Measurements from ENCODE around the gene POLD3.
"Not testable (repeated sequence)": the region's sequence is repeated elsewhere in the genome, so short reads cannot be mapped to it uniquely, and the experiment has no call there.

Gene POLD3

DNA sequence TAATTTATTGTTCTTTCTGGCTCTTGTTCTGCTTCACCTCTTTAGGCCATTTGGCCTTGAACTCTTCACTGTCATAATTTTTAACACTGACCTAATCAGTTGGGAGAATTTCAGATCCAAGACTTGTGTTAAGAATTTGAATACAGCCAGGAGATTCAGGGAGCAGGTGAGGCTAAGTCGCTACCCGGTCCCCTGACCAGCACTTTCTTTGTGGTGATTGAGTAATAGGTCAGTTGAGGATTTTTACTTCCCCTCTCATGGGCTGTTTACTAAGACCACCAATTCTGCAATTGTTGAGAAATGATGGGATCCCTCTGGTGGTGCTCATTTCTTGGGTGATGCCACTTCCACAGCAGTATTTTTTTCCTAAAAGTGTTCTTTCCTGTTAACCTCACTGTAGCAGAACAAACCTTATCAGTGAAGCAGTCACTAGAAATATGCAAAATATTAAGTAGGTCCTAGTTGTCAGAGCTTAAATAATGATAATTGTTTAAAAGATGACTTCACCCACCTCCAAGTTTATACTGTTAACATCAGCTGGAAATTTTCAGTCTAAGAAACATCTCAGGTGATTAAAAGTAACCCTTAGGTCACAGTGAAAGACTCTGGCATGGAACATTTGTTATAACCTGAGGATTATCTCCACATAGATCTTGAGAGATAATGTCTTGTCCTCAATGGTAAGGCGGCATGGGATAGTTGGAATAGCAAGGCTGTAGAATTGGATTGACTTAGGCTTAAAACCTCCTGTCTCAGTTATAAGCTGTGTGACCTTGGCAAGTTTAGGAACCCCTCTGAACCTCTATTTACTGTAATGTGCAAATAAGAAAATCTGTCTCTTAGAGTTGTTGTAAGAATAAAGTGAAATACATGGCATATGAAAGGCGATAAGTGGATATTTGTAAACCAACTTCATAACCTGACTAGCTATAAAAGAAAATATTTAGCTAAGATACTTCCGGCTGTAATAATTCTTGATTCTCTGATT, 41.3 kb downstream of the POLD3 start:
- in situ Hi-C loops (cut with HindIII; ENCODE audit: low sequenced_read_pairs) = no loop called here

DNA sequence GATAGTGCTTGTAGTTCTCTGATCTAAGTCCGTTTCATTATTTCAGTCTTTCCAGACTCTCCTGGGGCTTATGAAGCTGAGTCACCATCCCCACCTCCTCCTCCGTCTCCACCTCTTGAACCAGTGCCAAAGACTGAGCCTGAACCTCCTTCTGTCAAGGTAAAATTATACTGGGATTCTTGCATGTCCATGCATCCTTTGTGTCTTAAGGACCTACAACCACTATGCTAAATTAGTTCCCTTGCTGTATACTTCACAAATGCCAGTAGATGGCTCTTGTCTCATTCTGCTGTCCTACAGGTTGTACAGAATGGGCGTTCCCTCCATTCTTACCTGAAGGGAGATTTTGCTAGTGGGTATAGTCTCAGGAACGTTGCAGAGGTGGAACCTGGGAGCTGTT, 42.2 kb downstream of the POLD3 start:
- in situ Hi-C loops (cut with HindIII; ENCODE audit: low sequenced_read_pairs) = no loop called here

DNA sequence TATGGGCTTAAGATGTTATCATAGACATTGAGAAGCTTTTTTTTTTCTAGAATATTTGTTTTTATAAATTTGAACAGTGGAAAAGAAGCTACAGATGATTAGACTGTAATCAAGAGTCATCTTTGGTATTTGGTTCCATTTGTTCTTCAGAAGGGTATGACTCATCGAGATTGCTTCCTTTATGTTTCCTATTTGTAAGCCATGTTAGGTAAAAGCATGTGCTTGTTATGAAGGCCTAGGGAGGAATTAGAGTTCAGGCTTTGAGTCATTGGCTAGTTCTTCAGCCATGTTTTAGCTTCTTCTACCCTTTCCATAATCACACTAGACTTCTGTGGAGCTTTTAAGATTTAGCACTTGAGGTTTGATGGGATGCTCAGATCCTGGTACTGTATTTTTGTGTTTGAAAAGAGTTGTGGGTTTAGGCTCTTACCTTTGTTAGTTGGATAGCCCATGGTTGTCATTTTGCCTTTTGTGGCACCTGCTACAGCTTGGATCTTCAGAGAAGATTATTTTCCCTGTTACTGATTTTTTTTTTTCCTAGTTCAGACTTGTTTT, 44.3 kb downstream of the POLD3 start:
- in situ Hi-C loops (cut with HindIII; ENCODE audit: low sequenced_read_pairs) = no loop called here

DNA sequence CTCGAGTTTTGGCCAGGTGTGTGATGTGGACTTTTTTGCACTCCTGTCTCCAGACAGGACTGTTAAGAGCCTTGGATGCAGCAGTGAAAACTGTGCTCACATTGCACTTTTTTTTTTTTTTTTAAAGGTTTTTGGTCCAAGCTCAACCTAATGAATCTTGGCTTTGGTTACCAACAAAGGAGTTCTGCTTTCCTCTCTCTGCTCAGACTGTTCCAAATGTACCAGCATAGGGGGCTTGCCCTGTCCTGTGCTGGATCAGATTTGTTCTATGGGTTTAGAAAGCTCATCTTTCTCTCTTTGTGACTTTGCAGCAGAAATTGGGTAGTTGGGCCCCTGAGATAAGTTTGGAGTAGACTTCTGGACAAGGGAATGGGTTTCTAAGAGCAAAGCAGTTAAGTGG, 45.3 kb downstream of the POLD3 start:
- in situ Hi-C loops (cut with HindIII; ENCODE audit: low sequenced_read_pairs) = no loop called here

DNA sequence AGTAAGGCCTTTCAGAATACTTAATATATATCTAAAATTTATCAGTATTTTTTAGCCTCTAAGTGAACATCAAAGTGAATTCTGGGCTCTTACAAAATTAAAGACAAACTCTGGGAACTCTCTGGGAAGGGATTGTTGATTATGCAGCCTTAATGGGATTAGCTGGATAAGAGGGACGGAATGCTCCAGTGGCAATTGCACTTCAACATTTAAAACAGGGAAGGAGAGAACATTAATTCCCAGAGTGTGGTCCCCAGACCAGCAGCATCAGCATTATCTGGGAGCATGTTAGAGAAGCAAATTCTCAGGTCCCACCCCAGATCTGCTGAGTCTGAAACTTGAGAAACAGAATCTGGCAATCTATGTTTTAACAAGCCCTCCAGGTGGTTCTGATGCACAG, 46.5 kb downstream of the POLD3 start:
- in situ Hi-C loops (cut with HindIII; ENCODE audit: low sequenced_read_pairs) = no loop called here

DNA sequence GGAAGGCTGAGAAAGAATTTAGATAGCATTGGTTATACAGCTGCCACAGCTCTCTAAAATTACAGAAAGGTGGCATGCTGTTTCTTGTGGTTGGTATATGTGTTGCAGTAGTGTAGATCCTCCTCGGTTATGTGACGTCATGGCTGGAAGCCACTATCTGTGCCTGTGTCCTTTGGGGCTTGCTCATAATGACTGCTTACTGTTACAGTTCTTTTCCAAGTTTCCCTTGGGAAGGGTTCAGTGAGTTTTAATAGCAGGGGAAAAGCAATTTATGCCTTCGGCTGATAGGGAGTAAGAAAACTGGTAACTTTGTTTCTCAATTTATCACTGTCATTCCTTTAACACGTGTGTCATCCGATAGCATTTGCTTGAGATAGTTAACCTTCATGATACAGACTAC, 47.2 kb downstream of the POLD3 start:
- in situ Hi-C loops (cut with HindIII; ENCODE audit: low sequenced_read_pairs) = no loop called here

DNA sequence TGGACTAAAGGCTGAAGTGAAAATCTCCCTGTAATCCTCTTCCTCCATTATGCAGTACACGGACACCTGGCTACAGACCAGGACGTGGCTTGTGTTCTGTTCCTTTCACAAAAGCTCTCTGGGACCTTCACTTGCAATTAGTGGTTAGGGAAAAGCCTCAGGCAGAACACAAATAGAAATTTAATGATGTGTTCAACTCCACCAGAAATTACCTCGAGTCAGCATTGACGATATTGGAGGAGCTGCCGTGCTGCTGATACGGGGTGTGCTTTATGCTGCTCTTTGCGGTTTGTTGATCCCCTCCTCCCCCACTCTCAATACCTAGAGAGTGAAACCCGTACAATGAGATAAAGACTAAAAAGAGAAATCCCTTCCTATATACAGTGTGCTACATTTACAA, 48.9 kb downstream of the POLD3 start:
- in situ Hi-C loops (cut with HindIII; ENCODE audit: low sequenced_read_pairs) = no loop called here

DNA sequence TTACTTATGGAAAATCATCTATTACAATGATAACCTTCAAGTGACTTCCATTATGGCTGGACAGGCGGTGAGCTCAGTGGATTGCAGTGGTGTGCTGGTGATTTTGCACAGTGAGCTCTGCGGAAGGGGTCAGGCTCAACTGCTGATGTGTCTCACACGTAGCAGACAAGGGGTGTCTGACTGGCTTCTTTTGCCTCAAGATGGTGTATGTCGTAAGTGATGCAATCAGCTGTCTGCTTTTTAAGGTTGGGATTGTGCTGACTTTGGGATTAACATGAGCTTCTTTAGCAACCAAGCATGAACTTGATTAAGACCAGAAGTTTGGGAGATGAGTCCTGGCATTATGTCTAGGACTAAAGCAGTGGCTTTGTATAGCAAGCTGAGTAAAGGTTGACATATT, 49.5 kb downstream of the POLD3 start:
- in situ Hi-C loops (cut with HindIII; ENCODE audit: low sequenced_read_pairs) = no loop called here

DNA sequence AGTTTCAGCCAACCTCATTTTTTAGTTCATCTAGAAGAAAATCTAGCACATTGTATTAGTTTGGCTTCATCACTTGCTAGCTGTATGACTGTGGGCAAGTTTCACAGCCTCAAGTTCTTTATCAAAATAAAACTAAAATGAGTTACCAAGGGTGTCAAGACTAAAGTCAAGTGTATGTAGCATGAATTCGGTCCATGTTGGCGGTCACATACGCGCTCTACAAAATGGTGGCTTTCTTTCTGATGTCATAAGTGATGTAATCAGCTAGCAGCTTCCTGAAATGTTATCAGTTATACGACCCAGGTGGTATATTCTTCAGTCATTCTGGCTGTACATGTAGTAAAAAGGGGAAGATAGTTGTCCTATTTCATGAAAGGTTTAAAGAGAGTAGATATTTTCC, 50.5 kb downstream of the POLD3 start:
- in situ Hi-C loops (cut with HindIII; ENCODE audit: low sequenced_read_pairs) = no loop called here

DNA sequence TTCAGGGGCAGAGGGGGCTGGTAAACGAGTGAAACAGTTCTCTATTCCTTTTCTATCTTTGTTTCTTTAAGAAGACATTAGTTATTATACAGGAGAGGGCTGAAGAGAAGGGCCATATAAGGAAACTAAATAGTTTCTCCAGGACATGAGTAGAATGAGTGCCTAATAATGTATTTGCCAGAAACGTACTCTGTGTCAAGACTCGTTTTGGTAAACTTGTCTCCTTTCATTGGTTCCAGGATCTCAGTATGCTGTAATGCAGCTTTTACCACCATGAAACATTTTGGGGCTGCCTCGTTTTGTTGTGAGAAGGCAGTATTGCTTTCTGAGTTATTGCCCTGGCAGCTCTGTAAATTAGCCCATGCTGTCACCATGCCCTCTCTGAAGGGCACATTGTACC, 51.7 kb downstream of the POLD3 start:
- in situ Hi-C loops (cut with HindIII; ENCODE audit: low sequenced_read_pairs) = no loop called here

DNA sequence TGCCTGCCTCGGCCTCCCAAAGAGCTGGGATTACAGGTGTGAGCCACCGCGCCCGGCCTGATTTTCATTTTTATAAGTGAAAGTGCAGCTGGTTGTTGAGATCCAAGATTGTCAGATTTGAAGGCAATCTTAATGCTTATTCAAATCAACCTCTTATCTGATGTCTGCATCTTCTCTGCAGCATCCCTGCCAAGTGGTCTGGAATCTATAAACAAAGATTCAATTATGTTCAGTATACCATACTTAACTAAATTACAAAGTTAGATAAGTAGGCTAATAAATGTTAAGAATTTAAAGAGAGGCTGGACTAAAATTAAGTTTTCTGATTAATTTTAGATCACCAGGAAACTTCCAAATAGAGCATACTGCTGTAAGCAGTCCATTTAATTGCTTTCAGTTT, 53.8 kb downstream of the POLD3 start:
- in situ Hi-C loops (cut with HindIII; ENCODE audit: low sequenced_read_pairs) = no loop called here

DNA sequence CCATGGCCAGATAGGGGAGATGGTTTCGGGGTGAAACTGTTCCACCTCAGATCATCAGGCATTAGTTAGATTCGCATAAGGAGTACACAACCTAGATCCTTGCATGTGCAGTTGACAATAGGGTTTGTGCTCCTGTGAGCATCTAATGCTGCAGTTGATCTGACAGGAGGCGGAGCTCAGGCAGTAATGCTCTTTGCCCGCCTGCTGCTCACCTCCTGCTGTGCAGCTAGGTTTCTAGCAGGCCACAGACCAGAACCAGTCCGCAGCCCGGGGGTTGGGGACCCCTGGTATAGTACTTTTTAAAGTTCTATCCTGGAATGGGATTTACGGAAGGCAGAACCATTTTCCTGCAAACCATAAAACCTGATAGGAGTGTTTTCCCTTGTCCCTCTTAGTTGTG, 54.6 kb downstream of the POLD3 start:
- in situ Hi-C loops (cut with HindIII; ENCODE audit: low sequenced_read_pairs) = no loop called here

DNA sequence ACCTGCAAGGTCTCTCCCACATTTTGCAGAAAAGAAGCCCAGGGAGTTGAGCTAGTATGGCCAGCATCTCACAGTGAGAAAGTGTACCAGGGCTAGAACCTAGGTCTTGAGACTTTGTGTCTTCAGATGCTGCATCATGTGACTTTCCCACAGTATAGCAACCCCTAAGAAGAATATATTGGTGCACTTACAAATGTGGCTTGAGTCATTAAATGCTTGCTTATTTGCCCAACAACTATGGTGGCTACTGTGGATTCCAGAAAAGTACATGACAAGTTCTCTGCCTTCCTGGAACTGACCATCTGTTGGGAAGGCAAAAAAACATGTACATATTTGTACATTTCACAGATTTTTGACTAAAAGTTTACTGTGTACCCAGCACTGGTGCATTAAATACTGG, 55.0 kb downstream of the POLD3 start:
- in situ Hi-C loops (cut with HindIII; ENCODE audit: low sequenced_read_pairs) = no loop called here

DNA sequence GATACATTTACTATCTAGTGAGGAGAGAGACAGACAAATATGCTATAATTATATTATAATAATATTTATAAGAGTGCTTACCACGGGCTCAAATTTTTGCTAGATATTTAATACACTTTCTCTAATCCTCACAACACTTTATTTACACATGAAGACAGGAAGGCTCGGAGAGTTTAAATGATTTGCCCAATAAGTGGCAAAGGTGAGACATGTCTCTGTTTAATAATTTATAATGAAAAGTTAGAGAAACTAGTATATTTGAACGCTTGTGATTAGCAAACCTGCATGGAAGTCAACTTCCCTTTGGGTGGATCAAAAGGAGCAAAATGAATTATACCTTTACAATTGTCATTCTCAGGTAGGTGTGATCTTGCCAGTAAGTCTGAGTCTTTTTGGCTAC, 55.4 kb downstream of the POLD3 start:
- in situ Hi-C loops (cut with HindIII; ENCODE audit: low sequenced_read_pairs) = no loop called here

DNA sequence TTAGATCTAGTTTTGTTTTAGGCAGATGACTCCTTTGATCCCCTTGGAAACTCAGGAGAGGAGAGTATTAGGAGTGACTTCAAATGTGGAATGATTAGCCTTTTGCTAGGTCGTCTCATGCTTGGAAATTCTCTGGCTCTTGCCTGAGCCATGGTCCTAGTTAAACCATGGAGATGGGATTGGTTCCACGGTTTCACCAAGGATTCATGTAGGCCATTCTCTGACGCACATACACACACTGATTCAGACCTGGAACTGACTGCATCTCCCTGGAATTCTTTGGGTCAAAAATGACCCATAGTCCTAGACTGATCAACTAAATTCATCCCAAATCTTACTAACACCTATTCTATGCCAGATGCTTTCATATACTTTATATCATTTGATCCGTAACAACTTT, 56.5 kb downstream of the POLD3 start:
- in situ Hi-C loops (cut with HindIII; ENCODE audit: low sequenced_read_pairs) = no loop called here

DNA sequence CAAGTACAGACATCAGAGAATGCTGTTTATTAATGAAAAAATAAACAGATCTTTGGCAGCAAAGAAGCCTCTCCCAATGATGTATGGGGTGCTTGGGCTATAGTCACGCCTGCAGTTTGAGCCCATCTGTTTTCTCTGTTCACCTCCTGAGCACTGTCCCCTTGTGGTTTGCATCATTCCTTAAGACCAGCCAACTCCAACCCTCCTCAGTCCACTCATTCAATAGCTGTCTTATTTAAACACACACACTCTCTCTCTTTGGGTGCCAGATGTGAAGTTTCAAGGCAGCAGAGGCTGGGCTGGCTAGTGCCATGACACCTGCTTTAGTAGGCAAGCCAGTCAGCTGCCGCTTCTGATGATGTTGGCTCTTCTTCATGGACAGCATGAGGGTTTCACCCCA, 58.1 kb downstream of the POLD3 start:
- in situ Hi-C loops (cut with HindIII; ENCODE audit: low sequenced_read_pairs) = no loop called here

DNA sequence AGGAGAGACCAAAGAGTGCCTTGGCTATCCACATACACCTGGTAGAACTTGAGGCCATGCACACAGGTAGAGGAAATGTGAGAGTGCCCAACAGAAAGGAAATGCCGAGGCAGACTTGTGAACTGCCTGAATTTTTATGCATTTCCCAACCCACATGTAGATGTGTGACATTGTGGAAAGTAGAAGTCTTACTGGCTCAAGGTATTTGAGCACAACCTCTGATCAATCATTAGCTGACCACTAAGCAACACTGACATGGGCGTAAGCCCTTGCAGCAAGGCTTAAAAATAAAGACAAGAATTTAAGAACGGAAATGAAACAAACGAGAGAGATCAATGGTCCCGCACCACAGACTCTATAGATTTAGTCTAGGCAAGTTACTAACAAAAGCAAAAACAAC, 62.6 kb downstream of the POLD3 start:
- in situ Hi-C loops (cut with HindIII; ENCODE audit: low sequenced_read_pairs) = no loop called here

DNA sequence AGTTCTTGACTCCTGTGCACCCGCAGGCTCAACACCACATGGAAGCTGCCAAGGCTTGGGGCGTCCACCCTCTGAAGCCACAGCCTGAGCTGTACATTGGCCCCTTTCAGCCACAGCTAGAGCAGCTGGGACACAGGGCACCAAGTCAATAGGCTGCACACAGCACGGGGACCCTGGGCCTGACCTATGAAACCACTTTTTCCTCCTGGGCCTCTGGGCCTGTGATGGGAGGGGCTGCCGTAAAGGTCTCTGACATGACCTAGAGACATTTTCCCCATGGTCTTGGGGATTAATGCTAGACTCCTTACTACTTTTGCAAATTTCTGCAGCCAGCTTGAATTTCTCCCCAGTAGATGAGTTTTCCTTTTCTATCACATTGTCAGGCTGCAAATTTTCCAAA, 66.7 kb downstream of the POLD3 start:
- in situ Hi-C loops (cut with HindIII; ENCODE audit: low sequenced_read_pairs) = not testable (repeated sequence)

DNA sequence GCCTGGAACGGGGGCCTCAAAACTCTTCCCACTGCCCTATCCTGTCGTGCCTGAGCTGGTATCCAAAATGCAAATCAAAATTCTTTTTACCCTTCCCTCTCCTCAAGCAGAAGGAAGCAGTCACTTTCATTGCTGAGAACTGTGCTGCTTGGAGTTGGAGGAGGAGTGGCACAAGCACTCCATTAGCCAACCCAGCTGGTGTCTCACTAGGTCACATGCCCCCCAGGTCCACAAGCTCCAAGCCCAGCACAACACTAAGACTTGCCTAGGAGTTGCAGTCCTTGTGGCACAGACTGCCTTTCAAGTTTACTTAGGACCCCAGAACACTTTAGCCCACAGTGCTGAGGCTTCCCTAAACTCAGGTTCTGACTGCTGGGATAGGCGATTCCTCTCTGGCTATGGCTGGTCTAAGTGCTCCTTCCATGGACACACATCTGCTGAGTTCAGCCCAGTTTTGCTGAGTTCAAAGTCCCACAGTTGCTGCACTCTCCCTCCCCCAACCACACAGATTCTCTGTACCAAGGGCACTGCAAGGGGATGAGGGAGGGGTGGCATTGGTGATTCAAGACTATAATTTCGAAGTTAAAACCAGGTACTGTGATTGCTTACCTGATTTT, 70.2 kb downstream of the POLD3 start:
- in situ Hi-C loops (cut with HindIII; ENCODE audit: low sequenced_read_pairs) = no loop called here

DNA sequence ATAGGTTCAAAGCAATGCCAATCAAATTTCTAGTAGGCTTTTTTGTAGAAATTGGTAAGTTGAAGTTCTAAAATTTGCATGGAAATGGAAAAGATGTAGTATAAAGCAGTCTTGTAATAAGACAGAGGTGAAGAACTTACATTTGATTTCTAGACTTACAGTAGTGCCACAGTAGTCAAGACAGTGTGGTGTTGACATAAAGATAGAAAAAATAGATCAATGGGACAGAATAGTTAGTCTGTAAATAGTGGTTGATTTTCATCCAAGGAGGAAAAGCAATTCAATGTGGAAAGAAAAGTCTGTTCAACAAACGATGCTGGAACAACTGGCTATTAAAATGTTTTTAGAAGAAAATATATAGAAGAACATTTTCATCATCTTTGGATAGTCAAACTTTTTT, 70.9 kb downstream of the POLD3 start:
- in situ Hi-C loops (cut with HindIII; ENCODE audit: low sequenced_read_pairs) = no loop called here

DNA sequence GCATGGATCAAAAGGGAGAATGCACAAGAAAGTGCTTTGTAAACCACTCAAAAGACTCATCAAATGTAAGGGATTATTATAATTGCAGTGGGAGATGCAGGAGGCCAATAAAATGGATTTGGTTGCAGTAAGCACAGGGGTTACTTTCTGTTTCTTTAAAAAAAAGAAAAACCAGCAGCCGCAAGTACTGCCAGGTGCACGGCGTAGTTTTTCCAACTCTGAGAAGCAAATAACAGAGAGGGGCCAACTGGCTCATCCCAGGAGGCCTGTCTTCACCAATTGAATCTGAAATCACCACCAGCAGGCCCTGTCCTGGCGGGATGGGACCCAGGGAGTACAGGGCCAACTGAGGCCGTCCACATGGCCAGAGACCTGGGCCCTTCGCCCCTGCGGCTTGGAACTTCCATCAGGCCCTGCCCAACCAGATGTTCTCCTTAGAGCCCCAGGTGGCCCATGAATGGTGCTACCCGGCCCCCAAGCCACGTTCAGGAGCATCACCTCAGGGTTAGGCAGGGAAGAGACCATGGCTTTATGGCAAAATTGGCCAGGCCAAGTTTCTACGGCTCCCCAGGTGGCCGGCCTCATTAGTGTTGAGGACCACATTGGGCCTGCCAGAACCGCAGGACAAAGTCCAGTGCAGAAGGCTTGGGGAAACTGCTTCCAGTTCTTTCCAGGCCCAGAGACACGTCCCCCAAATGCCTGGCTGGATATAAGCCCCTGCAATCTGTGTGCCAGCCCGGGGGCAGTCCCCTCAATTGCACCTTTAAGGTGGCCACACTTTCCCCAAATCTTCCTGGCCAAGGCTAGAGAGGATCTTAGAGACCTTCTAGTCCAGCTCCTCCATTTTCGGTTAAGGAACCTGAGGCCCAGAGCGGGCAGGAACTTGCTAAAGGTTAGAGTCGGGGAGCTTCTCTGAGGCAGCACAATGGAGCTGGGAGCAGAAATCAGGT, 77.1 kb downstream of the POLD3 start:
- in situ Hi-C loops (cut with HindIII; ENCODE audit: low sequenced_read_pairs) = no loop called here
